K562 (cell line): Measurements from ENCODE around the gene ARHGAP23. TPM values are rescaled to one million over a fixed set of nuclear protein-coding genes. Genes with fewer than 3 reads are reported as not detected.

ENCODE experiments used
- ATAC-seq: fragments of 200-7000 bp; cut with Tn5 transposase; 3 replicates; pipeline ENCODE4 v1.9.1; 2020; ENCODE audit warnings: moderate library complexity
- BruUV-seq: library from RNA; stranded (reverse); fragments of 400-500 nt; replicated peaks from 2 replicates; lab custom pipeline; 2021; lab: Mats Ljungman, UMichigan
- CTCF ChIA-PET: fragments of 300-600 bp; formaldehyde crosslinking; extraction: SDS; loops from one replicate; lab custom pipeline; 2021; ENCODE audit warnings: low intra/inter-chr PET ratio; lab: Yijun Ruan, JAX
- POLR2A ChIA-PET: fragments of 300-600, 350-650 bp; sonication (Branson Sonifier 250); formaldehyde crosslinking; extraction: SDS; loops from one replicate; lab custom pipeline; 2021; ENCODE audit warnings: antibody characterized with exemption, inconsistent platforms; lab: Yijun Ruan, JAX
- DNase-seq, 4 experiments: peaks; one replicate each; pipeline versions ENCODE4 v3.0.0 to v3.0.0-alpha.2; 2011 to 2018; ENCODE audit warnings: low spot score in 3 of 4, mixed read lengths in 3 of 4; ENCODE audit errors: extremely low read depth in 1 of 4
- FAIRE-seq: peaks from 2 replicates; lab custom pipeline; 2011; peaks lifted over from hg19 to GRCh38; lab: Jason Lieb, UNC
- H2AFZ ChIP-seq: 2 replicates; pipeline ENCODE4 v1.6.0; 2011; ENCODE audit warnings: low read depth, low read length, control low read depth, inconsistent platforms
- H3K27ac ChIP-seq: fragments of 200-600 bp; 3 replicates; pipeline ENCODE4 v1.8.0; 2011; ENCODE audit warnings: low read depth, mild to moderate bottlenecking, control low read depth, inconsistent platforms, low read length, moderate library complexity, mixed read lengths; ENCODE audit errors: extremely low read depth
- H3K27me3 ChIP-seq, 2 experiments: fragments of 300-600 bp in 1 of 2; 2 replicates in 1 of 2; 3 replicates in 1 of 2; pipeline versions ENCODE4 v1.6.0 to v1.8.0; 2011; ENCODE audit warnings: inconsistent platforms in 2 of 2, low read length in 2 of 2, mild to moderate bottlenecking in 1 of 2, mixed read lengths in 1 of 2, moderate library complexity in 1 of 2; ENCODE audit not compliant: control insufficient read depth in 2 of 2, insufficient read depth in 2 of 2
- H3K36me3 ChIP-seq: fragments of 300-600 bp; 3 replicates; pipeline ENCODE4 v1.8.0; 2011; ENCODE audit warnings: mild to moderate bottlenecking, low read length, inconsistent platforms; ENCODE audit not compliant: control insufficient read depth, insufficient read depth
- H3K4me1 ChIP-seq, 2 experiments: fragments of 200-600 bp in 1 of 2; replicated peaks in 1 of 2; 2 replicates in 1 of 2; 3 replicates in 1 of 2; pipeline versions ENCODE4 v1.5.1 to v1.8.0; 2011; ENCODE audit warnings: inconsistent platforms in 2 of 2, low read length in 2 of 2, mild to moderate bottlenecking in 1 of 2, mixed read lengths in 1 of 2, moderate library complexity in 1 of 2; ENCODE audit not compliant: control insufficient read depth in 2 of 2, insufficient read depth in 2 of 2
- H3K4me2 ChIP-seq: 2 replicates; pipeline ENCODE4 v1.6.1; 2011; ENCODE audit warnings: low read length, control low read depth, inconsistent platforms, mixed read lengths; ENCODE audit not compliant: insufficient read depth
- H3K4me3 ChIP-seq: fragments of 200-600 bp; sonication (generic), shearing (Covaris generic); 2 replicates; pipeline ENCODE4 v1.5.1; 2016; ENCODE audit warnings: control low read depth, inconsistent platforms
- H3K79me2 ChIP-seq: fragments of 200-600 bp; 3 replicates; pipeline ENCODE4 v1.8.0; 2011; ENCODE audit warnings: low read length, inconsistent platforms; ENCODE audit not compliant: control insufficient read depth, insufficient read depth
- H3K9ac ChIP-seq, 2 experiments: 2 replicates each; pipeline versions ENCODE4 v1.6.0 to v1.6.1; 2011; ENCODE audit warnings: low read depth in 2 of 2, low read length in 2 of 2, control low read depth in 1 of 2, inconsistent platforms in 1 of 2, mild to moderate bottlenecking in 1 of 2, mixed read lengths in 1 of 2; ENCODE audit not compliant: insufficient read depth in 1 of 2
- H3K9me1 ChIP-seq: one replicate; pipeline ENCODE4 v1.6.0; 2011; ENCODE audit warnings: inconsistent platforms, mild to moderate bottlenecking, low read length, moderate library complexity; ENCODE audit not compliant: control insufficient read depth, insufficient read depth
- H3K9me3 ChIP-seq: replicated peaks from 2 replicates; pipeline ENCODE4 v1.5.1; 2011; ENCODE audit warnings: low read depth, low read length, inconsistent platforms; ENCODE audit not compliant: control insufficient read depth, insufficient read depth
- H4K20me1 ChIP-seq: replicated peaks from 2 replicates; pipeline ENCODE4 v1.6.1; 2011; ENCODE audit warnings: low read length, inconsistent platforms, mixed read lengths; ENCODE audit not compliant: control insufficient read depth, insufficient read depth
- ARNT ChIP-seq, 2 experiments: fragments of 450-650 bp; IDR thresholded peaks; 2 replicates each; pipeline ENCODE4 v1.6.1; 2016; ENCODE audit warnings: mild to moderate bottlenecking in 1 of 2
- BCOR ChIP-seq: fragments of 450-650 bp; IDR thresholded peaks from 2 replicates; pipeline ENCODE4 v1.6.1; 2016
- DPF2 ChIP-seq: fragments of 450-650 bp; IDR thresholded peaks from 2 replicates; pipeline ENCODE4 v1.6.1; 2016
- ELK1 ChIP-seq: sonication (generic); formaldehyde crosslinking; IDR thresholded peaks from 2 replicates; pipeline ENCODE4 v1.8.1; 2022; ENCODE audit warnings: missing genetic modification reagents
- HDAC2 ChIP-seq: fragments of 450-650 bp; IDR thresholded peaks from 2 replicates; pipeline ENCODE4 v1.6.1; 2016; ENCODE audit warnings: mild to moderate bottlenecking
- MAFK ChIP-seq: IDR thresholded peaks from 2 replicates; pipeline ENCODE4 v1.6.1; 2011; ENCODE audit warnings: low read length, improper control_type of control experiment
- MEIS2 ChIP-seq: fragments of 450-650 bp; IDR thresholded peaks from 2 replicates; pipeline ENCODE4 v1.6.1; 2014; ENCODE audit warnings: mild to moderate bottlenecking; ENCODE audit not compliant: partially characterized antibody
- MLLT1 ChIP-seq, 2 experiments: fragments of 450-650 bp; IDR thresholded peaks; 2 replicates each; pipeline ENCODE4 v1.6.1; 2016
- NFIC ChIP-seq: fragments of 450-650 bp; IDR thresholded peaks from 2 replicates; pipeline ENCODE4 v1.6.1; 2017; ENCODE audit warnings: mild to moderate bottlenecking, inconsistent platforms
- POU5F1 ChIP-seq: fragments of 150-350 bp; IDR thresholded peaks from 2 replicates; pipeline ENCODE4 v1.6.1; 2014; ENCODE audit warnings: borderline replicate concordance, low read length, low read depth, mild to moderate bottlenecking; ENCODE audit not compliant: partially characterized antibody
- TBP ChIP-seq: optimal IDR thresholded peaks from 2 replicates; pipeline ENCODE3; 2011; ENCODE audit warnings: low read depth, low read length, improper control_type of control experiment
- TOE1 ChIP-seq, 2 experiments: fragments of 450-650 bp in 1 of 2; sonication (generic) in 1 of 2; formaldehyde crosslinking in 1 of 2; IDR thresholded peaks; 2 replicates each; pipeline versions ENCODE4 v1.7.1 to v1.8.0; 2016 to 2022; ENCODE audit warnings: borderline replicate concordance in 2 of 2, mild to moderate bottlenecking in 2 of 2, antibody characterized with exemption in 1 of 2, inconsistent platforms in 1 of 2, low read depth in 1 of 2, missing genetic modification reagents in 1 of 2, moderate library complexity in 1 of 2
- TRIM24 ChIP-seq, 2 experiments: fragments of 450-650 bp; IDR thresholded peaks; 2 replicates each; pipeline ENCODE4 v1.6.1; 2016
- ZNF143 ChIP-seq: sonication (generic); formaldehyde crosslinking; IDR thresholded peaks from 2 replicates; pipeline ENCODE4 v1.9.0; 2022; ENCODE audit warnings: mild to moderate bottlenecking, missing genetic modification reagents
- ZNF57 ChIP-seq: fragments of 450-650 bp; formaldehyde crosslinking; IDR thresholded peaks from 2 replicates; pipeline ENCODE4 v1.4.0; 2020; ENCODE audit warnings: mild to moderate bottlenecking, moderate library complexity
- WGBS: fragments of 100-300 bp; shearing (Covaris generic); methylation state at CpG from one replicate; pipeline ENCODE4 v1.1.6; 2016; ENCODE audit warnings: low coverage, mixed read lengths; ENCODE audit not compliant: insufficient coverage; ENCODE audit errors: missing lambda C conversion rate; 5-methylcytosine and 5-hydroxymethylcytosine counted together
- in situ Hi-C: fragments of 300-500 bp; cut with MboI; formaldehyde crosslinking; loops from 4 replicates; pipeline ENCODE4 v1.15.0; 2018; ENCODE audit warnings: inconsistent platforms, mixed read lengths
- intact Hi-C: fragments of 100-400 bp; cut with micrococcal nuclease; formaldehyde crosslinking; loops from 2 replicates; pipeline ENCODE4 v1.14.2; 2022
- polyA plus RNA-seq, 8 experiments: library from polyadenylated mRNA; depleted of rRNA in 4 of 8; stranded (reverse) in 5 of 8; unstranded in 3 of 8; fragments of >200 nt; fragmentation: Nextera tagmentation in 2 of 8; fragmentation: Illumina TruSeq in 1 of 8; extraction: Ambion mirVana in 2 of 8; extraction: Trizol in 1 of 8; gene quantifications; 2 replicates each; pipeline versions ENCODE4 v1.2.1 to v1.2.3, GENCODE V29; 2011 to 2014; ENCODE audit warnings: inconsistent platforms in 1 of 8, missing spikeins in 1 of 8
- total RNA-seq, 7 experiments: library from RNA; depleted of rRNA in 6 of 7; stranded (reverse); fragments of >200 nt in 6 of 7; fragmentation: Illumina TruSeq in 2 of 7; extraction: Trizol in 2 of 7; gene quantifications; 2 replicates each; pipeline versions ENCODE4 v1.2.1 to v1.2.3, GENCODE V29; 2011 to 2021; ENCODE audit warnings: low replicate concordance in 1 of 7
- TF ChIP-seq, protein P1 (sequence below), 2 experiments: fragments of 450-650 bp in 1 of 2; sonication (generic) in 1 of 2; formaldehyde crosslinking in 1 of 2; IDR thresholded peaks in 1 of 2; conservative IDR thresholded peaks in 1 of 2; 2 replicates each; pipeline versions ENCODE4 v1.6.1 to v1.8.1; 2016 to 2023; ENCODE audit warnings: mild to moderate bottlenecking in 2 of 2, moderate library complexity in 2 of 2, inconsistent platforms in 1 of 2, missing genetic modification reagents in 1 of 2

Gene ARHGAP23
- total and polyA plus RNA-seq, 9 of the 15 experiments (the other 6 are each of a cell fraction or from before 2014, with no cell fraction given): 0.01 to 2.7 (median 0.70) TPM

GRCh38 chr17:38508954-38509771 lies 80.9 kb downstream of the ARHGAP23 start:
- Histone ChIP-seq H3K79me2 (no peaks in the 10 kb centered on the region), H3K4me3 (peak overlapping the region; percentile 9), H3K4me1 (peaks cover 0 to 22% of the 10 kb centered on the region in 2 experiments; a peak in 2 of 5 replicates), H3K4me2 (peak overlapping the region; percentile 47; the same call in 1 of the 2 replicates), H3K27ac (no peak overlapping the region), H3K27me3 (peaks cover 3 to 39% of the 10 kb centered on the region in 2 experiments; a peak in 3 of 5 replicates), H3K9ac (no peak overlapping the region), H2AFZ (peak overlapping the region; percentile 76), H4K20me1 (peaks cover 8% of the 10 kb centered on the region), H3K36me3 (no peaks in the 10 kb centered on the region), H3K9me1 (no peaks in the 10 kb centered on the region), H3K9me3 (no peaks in the 10 kb centered on the region)
- FAIRE-seq: no peak
- no TSS peak for BruUV-seq
- intact Hi-C loops (no loop called here), in situ Hi-C loops (loop anchor here (5.0 kb wide), 1 partner anchor 153 kb away; no protein-coding TSS in a partner anchor)
- POLR2A ChIA-PET: interaction anchor here (0.6 to 1.0 kb wide), 2 partner anchors 156 to 751 kb away, joined by 3 read pairs; no protein-coding TSS in a partner anchor
- CTCF ChIA-PET: interaction anchor here (1.0 to 1.5 kb wide), 3 partner anchors 16 to 74 kb away, joined by 3 to 9 read pairs (median 3); no protein-coding TSS in a partner anchor
- 13% methylated on average over 20 of the region's 27 CpGs for whole genome bisulfite sequencing
- ATAC-seq: peak; percentile 91
- peak; percentile 89 to 92 (median 92) for DNase-seq
- TF ChIP-seq ARNT (IDR thresholded peaks at IDR 0.05): 0 out of 4 replicates have a peak, but pooled peaks of 1 of the 2 experiments have one; percentile 40
- peak; percentile 76; the same call in 1 of the 2 replicates for TF ChIP-seq HDAC2
- peak; percentile 24; the same call in 1 of the 2 replicates for TF ChIP-seq BCOR
- TF ChIP-seq NFIC: peak; percentile 23; the same call in 1 of the 2 replicates
- TF ChIP-seq TBP: peak; percentile 13
- TF ChIP-seq ELK1: no peak
- peak; percentile 49; a peak in 2 of 4 replicates for TF ChIP-seq TRIM24 (IDR thresholded peaks at IDR 0.05)
- no peak for TF ChIP-seq ZNF143 (CRISPR knock-in tag)
- TF ChIP-seq MAFK: 0 out of 2 replicates have a peak, but pooled peaks have one; percentile 2
- no peak for TF ChIP-seq POU5F1
- no peak for TF ChIP-seq ZNF57 (CRISPR knock-in tag)
- TF ChIP-seq TOE1 (IDR thresholded peaks at IDR 0.05; ENCODE audit: borderline replicate concordance): 0 out of 2 replicates have a peak, but pooled peaks have one; percentile 35
- no peak for TF ChIP-seq TOE1 (CRISPR knock-in tag; IDR thresholded peaks at IDR 0.05; ENCODE audit: borderline replicate concordance, low read depth)
- TF ChIP-seq MLLT1 (IDR thresholded peaks at IDR 0.05): peak in 1 of 2 experiments; percentile 66; a peak in 2 of 4 replicates
- TF ChIP-seq, protein P1, sequence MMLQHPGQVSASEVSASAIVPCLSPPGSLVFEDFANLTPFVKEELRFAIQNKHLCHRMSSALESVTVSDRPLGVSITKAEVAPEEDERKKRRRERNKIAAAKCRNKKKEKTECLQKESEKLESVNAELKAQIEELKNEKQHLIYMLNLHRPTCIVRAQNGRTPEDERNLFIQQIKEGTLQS (IDR thresholded peaks at IDR 0.05): peak; percentile 83
- TF ChIP-seq, protein P1 (CRISPR knock-in tag; conservative IDR thresholded peaks at IDR 0.05): no peak
- peak; percentile 65 for TF ChIP-seq DPF2
- TF ChIP-seq MEIS2: peak; percentile 67
